ENCODE data around the gene OR52E4. TPM values are rescaled to one million over a fixed set of nuclear protein-coding genes. Genes with fewer than 3 reads are reported as not detected.

Gene OR52E4
- not detected in 2 replicates for total RNA-seq

DNA sequence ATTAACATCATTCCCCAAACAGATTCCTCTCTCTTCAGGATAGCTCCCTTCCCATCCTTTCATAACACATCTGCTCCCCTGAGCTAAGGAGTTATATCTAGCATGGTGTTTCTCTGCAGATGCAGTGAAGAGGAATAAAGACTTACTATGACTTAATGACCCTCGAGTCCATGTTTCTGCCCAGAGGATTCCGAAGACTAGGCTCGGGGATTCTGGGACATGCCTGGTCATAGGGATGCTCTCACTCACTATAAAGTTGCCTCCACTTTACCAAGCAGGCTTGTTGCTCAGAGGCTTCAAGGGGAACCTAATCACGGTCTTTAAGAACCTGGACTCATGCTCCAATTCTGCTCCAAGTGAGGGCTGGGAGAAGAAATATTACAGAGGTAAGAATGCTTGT, at the start of gene OR52E4:
TSS of gene OR52E4 (plus strand) at position 301 of the 400 bp plus-strand sequence. CDS start 3,664 bp downstream, outside the sequence.
- TF ChIP-seq, protein P1, sequence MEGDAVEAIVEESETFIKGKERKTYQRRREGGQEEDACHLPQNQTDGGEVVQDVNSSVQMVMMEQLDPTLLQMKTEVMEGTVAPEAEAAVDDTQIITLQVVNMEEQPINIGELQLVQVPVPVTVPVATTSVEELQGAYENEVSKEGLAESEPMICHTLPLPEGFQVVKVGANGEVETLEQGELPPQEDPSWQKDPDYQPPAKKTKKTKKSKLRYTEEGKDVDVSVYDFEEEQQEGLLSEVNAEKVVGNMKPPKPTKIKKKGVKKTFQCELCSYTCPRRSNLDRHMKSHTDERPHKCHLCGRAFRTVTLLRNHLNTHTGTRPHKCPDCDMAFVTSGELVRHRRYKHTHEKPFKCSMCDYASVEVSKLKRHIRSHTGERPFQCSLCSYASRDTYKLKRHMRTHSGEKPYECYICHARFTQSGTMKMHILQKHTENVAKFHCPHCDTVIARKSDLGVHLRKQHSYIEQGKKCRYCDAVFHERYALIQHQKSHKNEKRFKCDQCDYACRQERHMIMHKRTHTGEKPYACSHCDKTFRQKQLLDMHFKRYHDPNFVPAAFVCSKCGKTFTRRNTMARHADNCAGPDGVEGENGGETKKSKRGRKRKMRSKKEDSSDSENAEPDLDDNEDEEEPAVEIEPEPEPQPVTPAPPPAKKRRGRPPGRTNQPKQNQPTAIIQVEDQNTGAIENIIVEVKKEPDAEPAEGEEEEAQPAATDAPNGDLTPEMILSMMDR (IDR thresholded peaks at IDR 0.05; ENCODE audit: insufficient read depth, low read depth, low read length) = no peak
- H3K4me3 ChIP-seq (ENCODE audit: low read depth, low read length) = no peak within 1 kb of the TSS
- DNase-seq (ENCODE audit: low read depth) = no peak

DNA sequence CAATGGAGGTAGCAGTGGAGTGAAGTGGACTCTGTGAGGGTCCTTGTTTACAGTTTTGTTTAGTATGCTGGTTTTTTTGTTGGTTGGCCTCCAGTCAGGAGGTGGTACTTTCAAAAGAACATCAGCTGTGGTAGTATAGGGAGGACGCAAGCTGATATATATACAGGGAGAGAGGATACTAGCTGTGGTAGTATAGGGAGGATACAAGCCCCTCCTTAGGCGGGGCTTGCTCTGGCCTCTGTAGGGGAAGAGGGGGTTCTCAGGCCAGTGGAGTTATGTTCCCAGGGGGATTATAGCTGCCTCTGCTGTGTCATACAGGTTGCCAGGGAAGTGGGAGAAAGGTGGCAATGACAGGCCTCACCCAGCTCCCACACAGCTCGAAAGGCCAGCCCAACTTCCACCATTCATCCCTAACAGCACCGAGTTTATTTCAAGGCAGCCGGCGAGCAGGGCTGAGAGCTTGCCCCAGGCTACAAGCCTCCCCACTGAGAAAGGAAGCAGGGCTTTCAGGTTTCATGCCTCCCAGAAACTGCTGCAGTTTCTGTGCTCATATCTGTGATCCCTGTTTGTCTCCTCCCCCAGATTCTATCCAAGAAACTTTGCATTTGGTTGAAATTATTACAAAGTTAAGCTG, 49.1 kb upstream of the OR52E4 start:
- H3K4me3 ChIP-seq (ENCODE audit: low read depth, low read length) = no peak overlapping the region
- no peak for DNase-seq (ENCODE audit: low read depth)
- TF ChIP-seq, protein P1 (IDR thresholded peaks at IDR 0.05; ENCODE audit: insufficient read depth, low read depth, low read length) = no peak

DNA sequence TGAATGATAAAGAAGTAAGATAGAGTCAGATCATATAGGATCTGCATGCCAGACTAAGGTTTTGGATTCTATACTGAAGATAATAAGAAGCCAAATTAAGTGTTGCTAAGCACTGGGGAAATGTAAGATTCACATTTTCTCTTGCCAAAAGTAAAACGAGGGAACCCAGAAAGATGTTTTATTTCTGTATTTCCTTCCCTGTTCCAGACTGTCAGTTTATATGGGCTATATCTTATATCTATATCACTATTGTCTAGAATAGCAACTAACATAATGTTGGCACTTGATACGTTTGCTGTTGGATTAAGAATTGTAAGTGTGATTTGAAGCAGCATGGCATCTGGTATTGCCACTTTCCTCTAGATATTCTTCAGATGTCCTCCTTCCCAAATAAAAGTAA, 47.0 kb upstream of the OR52E4 start:
- no peak overlapping the region for H3K4me3 ChIP-seq (ENCODE audit: low read depth, low read length)
- DNase-seq (ENCODE audit: low read depth) = no peak
- TF ChIP-seq, protein P1 (IDR thresholded peaks at IDR 0.05; ENCODE audit: insufficient read depth, low read depth, low read length) = no peak

DNA sequence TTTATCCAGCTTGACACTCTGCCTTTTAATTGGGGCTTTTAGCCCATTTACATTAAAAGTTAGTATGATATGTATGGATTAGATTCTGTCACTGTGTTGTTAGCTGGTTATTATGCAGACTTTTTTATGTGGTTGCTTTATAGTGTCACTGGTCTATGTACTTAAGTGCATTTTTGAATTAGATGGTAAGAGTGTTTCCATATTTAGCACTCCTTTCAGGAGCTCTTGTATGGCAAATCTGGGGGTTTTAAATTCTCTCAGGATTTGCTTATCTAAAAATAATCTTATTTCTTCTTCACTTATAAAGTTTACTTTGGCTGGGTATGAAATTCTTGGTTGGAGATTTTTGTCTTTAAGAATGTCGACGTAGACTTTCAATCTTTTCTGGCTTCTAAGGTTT, 42.7 kb upstream of the OR52E4 start:
- TF ChIP-seq, protein P1 (IDR thresholded peaks at IDR 0.05; ENCODE audit: insufficient read depth, low read depth, low read length) = no peak
- no peak overlapping the region for H3K4me3 ChIP-seq (ENCODE audit: low read depth, low read length)
- no peak for DNase-seq (ENCODE audit: low read depth)

DNA sequence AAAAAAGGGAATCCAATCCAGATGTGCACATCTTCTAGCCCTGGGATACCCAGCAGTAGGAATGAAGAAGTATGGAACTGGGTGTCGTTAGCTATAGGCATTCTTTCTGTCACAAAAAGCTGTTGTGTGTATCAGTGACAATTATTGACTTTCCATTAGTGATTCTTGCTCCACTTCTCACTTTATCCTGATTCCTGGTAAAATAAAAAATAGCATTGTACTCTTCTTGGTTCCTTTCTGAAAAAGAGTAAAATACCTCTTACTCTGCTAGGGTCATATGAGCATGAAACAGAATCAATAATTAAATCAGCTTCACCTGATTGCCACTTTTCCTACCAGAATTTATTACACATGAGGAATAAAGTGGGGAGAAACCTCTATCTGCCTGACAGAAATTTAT, 38.6 kb upstream of the OR52E4 start, which contains the start of gene OR52E6:
TSS of gene OR52E6 (minus strand) at position 101 of the 400 bp plus-strand sequence. CDS start at position 101, 0 bp downstream.
- TF ChIP-seq, protein P1 (IDR thresholded peaks at IDR 0.05; ENCODE audit: insufficient read depth, low read depth, low read length) = no peak
- DNase-seq (ENCODE audit: low read depth) = no peak
- no peak within 1 kb of the TSS for H3K4me3 ChIP-seq (ENCODE audit: low read depth, low read length)

DNA sequence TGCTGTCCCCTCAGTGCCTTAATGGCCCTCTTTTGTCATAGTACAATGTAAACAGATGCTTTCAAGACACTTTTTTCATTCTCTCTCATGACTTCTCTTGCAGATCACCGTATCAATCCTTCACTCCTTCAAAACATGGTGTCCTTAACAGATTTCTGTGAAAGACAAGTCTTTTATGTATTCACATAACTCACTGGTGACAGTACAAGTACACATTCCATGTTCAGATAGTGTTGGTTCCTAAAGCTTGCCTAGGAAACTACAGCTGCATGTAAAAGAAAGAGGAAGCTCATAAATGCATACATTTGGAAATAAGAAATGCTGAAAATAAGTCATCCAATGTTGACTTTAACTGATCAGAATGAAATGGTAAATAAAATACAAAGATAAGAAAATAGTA, 33.7 kb upstream of the OR52E4 start:
- no peak overlapping the region for H3K4me3 ChIP-seq (ENCODE audit: low read depth, low read length)
- DNase-seq (ENCODE audit: low read depth) = no peak
- TF ChIP-seq, protein P1 (IDR thresholded peaks at IDR 0.05; ENCODE audit: insufficient read depth, low read depth, low read length) = no peak

DNA sequence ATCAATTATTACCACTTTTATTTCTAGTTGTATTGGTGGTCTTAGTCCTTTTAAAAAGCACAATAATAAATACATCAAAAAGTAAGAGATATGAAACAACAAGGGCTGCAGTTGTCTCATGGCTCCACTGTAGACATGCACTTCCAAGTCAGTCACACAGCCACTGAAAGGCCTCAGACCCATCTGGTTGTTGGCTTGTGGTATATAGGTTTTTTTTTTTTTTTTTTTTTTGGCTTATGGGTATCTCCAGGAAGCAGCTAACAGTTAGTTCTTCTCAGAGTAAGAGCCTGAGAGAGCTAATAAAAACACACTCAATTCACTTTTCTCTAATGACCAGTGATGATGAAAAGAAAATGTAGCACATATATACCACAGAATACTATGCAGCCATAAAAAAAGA, 32.7 kb upstream of the OR52E4 start:
- H3K4me3 ChIP-seq (ENCODE audit: low read depth, low read length) = no peak overlapping the region
- TF ChIP-seq, protein P1 (IDR thresholded peaks at IDR 0.05; ENCODE audit: insufficient read depth, low read depth, low read length) = no peak
- no peak for DNase-seq (ENCODE audit: low read depth)
